ENCODE results near the gene FBXL19. TPM values are rescaled to one million over a fixed set of nuclear protein-coding genes. Genes with fewer than 3 reads are reported as not detected.

The FBXL19 gene
- total and polyA plus RNA-seq, 2 of the 8 experiments (the other 6 are each of a cell fraction or from before 2014, with no cell fraction given): 47.2 to 72.2 TPM

- TF ChIP-seq TCF12 (IDR thresholded peaks at IDR 0.05; ENCODE audit: low read depth, low read length) (no peak), POLR2A (IDR thresholded peaks at IDR 0.05; ENCODE audit: control extremely low read depth in 1 of 2, low read depth in 2 of 2, low read length in 2 of 2) (peak; percentile 27 to 36; a peak in 2 of 3 replicates), EZH2 (IDR thresholded peaks at IDR 0.05; ENCODE audit: low read depth, low read length, severe bottlenecking) (no peak), RFX5 (IDR thresholded peaks at IDR 0.05; ENCODE audit: borderline replicate concordance, low read depth, low read length) (no peak), CREB1 (IDR thresholded peaks at IDR 0.05) (no peak), JUND (IDR thresholded peaks at IDR 0.05; ENCODE audit: low read length) (no peak), EGR1 (IDR thresholded peaks at IDR 0.05; ENCODE audit: borderline replicate concordance, low read depth, low read length) (no peak), POLR2AphosphoS5 (IDR thresholded peaks at IDR 0.05; ENCODE audit: low read depth, low read length) (peak; percentile 24; the same call in 1 of the 2 replicates), E2F6 (IDR thresholded peaks at IDR 0.05) (no peak)
Observed at GRCh38 chr16:30958175-30959079, 35.1 kb downstream of the FBXL19 start (continued).
